ENCODE measurements around the gene DNM3. TPM values are rescaled to one million over a fixed set of nuclear protein-coding genes. Genes with fewer than 3 reads are reported as not detected.

DNM3 gene
- total and polyA plus RNA-seq, 9 of the 15 experiments (the other 6 are each of a cell fraction or from before 2014, with no cell fraction given): 0.08 to 0.36 (median 0.22) TPM; not detected in 1

GRCh38 chr1:172450524-172450885 lies 609.2 kb downstream of the DNM3 start (continued):
- TF ChIP-seq ATF4 (CRISPR knock-in tag; IDR thresholded peaks at IDR 0.05) (peak; percentile 5; the same call in 1 of the 2 replicates), NR2C2 (CRISPR knock-in tag; IDR thresholded peaks at IDR 0.05) (no peak; the same call in 1 of the 2 replicates), NR2C2 (tag; IDR thresholded peaks at IDR 0.05) (peak; percentile 80), SUPT5H (IDR thresholded peaks at IDR 0.05) (no peak), SRSF9 (IDR thresholded peaks at IDR 0.05; ENCODE audit: borderline replicate concordance, low read depth, low read length) (no peak), MAX (CRISPR knock-in tag; IDR thresholded peaks at IDR 0.05) (peak; percentile 70), ZNF764 (CRISPR knock-in tag; IDR thresholded peaks at IDR 0.05; ENCODE audit: low read depth) (peak; percentile 13; the same call in 1 of the 2 replicates), ZC3H4 (CRISPR knock-in tag; IDR thresholded peaks at IDR 0.05; ENCODE audit: borderline replicate concordance) (no peak), CBX1 (IDR thresholded peaks at IDR 0.05; ENCODE audit: low read depth) (no peak), TCF15 (CRISPR knock-in tag; IDR thresholded peaks at IDR 0.05) (0 out of 2 replicates have a peak, but pooled peaks have one; percentile 20), NR2C1 (IDR thresholded peaks at IDR 0.05) (peak; percentile 43), NR2C1 (tag; IDR thresholded peaks at IDR 0.05) (peak; percentile 62), ZNF212 (CRISPR knock-in tag; IDR thresholded peaks at IDR 0.05) (no peak), PHTF2 (CRISPR knock-in tag; IDR thresholded peaks at IDR 0.05) (no peak), ZNF583 (CRISPR knock-in tag; IDR thresholded peaks at IDR 0.05) (no peak), ZNF280B (CRISPR knock-in tag; IDR thresholded peaks at IDR 0.05) (no peak), ZFP36 (IDR thresholded peaks at IDR 0.05; ENCODE audit: low read depth, low read length, partially characterized antibody) (no peak), THRAP3 (IDR thresholded peaks at IDR 0.05; ENCODE audit: borderline replicate concordance) (no peak), ZNF699 (CRISPR knock-in tag; IDR thresholded peaks at IDR 0.05; ENCODE audit: insufficient replicate concordance) (no peak), ZNF584 (CRISPR knock-in tag; IDR thresholded peaks at IDR 0.05; ENCODE audit: low read depth) (no peak), SPI1 (IDR thresholded peaks at IDR 0.05; ENCODE audit: borderline replicate concordance, low read depth, low read length) (no peak), NCOA6 (IDR thresholded peaks at IDR 0.05) (no peak), ZNF311 (CRISPR knock-in tag; IDR thresholded peaks at IDR 0.05) (no peak), ZBTB34 (CRISPR knock-in tag; IDR thresholded peaks at IDR 0.05) (no peak), JUNB (CRISPR knock-in tag; conservative IDR thresholded peaks at IDR 0.05) (no peak), SOX6 (IDR thresholded peaks at IDR 0.05) (no peak), COPS2 (conservative IDR thresholded peaks at IDR 0.05) (no peak), MECOM (CRISPR knock-in tag; IDR thresholded peaks at IDR 0.05) (no peak), CREM (IDR thresholded peaks at IDR 0.05; ENCODE audit: low read depth) (no peak), ZNF146 (CRISPR knock-in tag; IDR thresholded peaks at IDR 0.05; ENCODE audit: unreplicated experiment) (no peak)
